ENCODE data around the gene ERI3. TPM values are rescaled to one million over a fixed set of nuclear protein-coding genes. Genes with fewer than 3 reads are reported as not detected.

Gene ERI3
- total RNA-seq, 1 experiment from 2014 or later, result 74.7 TPM

DNA sequence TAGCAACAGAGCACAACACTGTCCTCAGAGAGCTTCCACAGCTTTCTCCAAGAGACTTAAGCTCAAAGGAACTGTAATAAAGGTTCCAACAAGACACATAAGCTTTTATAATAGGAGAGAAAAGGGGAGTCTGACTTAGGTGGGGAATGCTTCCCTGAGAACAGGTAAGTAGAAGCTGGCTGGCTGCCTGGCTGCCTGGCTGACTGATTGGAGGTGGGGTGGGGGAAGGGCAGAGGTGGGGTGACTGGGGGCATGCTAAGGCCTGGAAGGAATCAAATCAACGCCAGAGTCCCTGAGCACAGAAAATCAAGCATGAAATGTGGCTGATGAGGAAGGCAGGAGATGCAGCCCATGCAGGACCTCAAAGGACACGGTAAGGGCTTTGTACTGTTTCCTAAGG lies 96.0 kb downstream of the ERI3 start (continued):
- TF ChIP-seq, protein P1, sequence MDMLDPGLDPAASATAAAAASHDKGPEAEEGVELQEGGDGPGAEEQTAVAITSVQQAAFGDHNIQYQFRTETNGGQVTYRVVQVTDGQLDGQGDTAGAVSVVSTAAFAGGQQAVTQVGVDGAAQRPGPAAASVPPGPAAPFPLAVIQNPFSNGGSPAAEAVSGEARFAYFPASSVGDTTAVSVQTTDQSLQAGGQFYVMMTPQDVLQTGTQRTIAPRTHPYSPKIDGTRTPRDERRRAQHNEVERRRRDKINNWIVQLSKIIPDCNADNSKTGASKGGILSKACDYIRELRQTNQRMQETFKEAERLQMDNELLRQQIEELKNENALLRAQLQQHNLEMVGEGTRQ (CRISPR knock-in tag; IDR thresholded peaks at IDR 0.05), result no peak
- TF ChIP-seq, protein P2, sequence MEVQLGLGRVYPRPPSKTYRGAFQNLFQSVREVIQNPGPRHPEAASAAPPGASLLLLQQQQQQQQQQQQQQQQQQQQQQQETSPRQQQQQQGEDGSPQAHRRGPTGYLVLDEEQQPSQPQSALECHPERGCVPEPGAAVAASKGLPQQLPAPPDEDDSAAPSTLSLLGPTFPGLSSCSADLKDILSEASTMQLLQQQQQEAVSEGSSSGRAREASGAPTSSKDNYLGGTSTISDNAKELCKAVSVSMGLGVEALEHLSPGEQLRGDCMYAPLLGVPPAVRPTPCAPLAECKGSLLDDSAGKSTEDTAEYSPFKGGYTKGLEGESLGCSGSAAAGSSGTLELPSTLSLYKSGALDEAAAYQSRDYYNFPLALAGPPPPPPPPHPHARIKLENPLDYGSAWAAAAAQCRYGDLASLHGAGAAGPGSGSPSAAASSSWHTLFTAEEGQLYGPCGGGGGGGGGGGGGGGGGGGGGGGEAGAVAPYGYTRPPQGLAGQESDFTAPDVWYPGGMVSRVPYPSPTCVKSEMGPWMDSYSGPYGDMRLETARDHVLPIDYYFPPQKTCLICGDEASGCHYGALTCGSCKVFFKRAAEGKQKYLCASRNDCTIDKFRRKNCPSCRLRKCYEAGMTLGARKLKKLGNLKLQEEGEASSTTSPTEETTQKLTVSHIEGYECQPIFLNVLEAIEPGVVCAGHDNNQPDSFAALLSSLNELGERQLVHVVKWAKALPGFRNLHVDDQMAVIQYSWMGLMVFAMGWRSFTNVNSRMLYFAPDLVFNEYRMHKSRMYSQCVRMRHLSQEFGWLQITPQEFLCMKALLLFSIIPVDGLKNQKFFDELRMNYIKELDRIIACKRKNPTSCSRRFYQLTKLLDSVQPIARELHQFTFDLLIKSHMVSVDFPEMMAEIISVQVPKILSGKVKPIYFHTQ (CRISPR knock-in tag; IDR thresholded peaks at IDR 0.05), result no peak
- TF ChIP-seq MYBL2 (CRISPR knock-in tag; IDR thresholded peaks at IDR 0.05) (no peak), TP53 (CRISPR knock-in tag; IDR thresholded peaks at IDR 0.05) (no peak), RELA (CRISPR knock-in tag; IDR thresholded peaks at IDR 0.05; ENCODE audit: borderline replicate concordance) (no peak), ZNF317 (CRISPR knock-in tag; IDR thresholded peaks at IDR 0.05; ENCODE audit: borderline replicate concordance, low read depth) (no peak), OVOL2 (CRISPR knock-in tag; IDR thresholded peaks at IDR 0.05; ENCODE audit: borderline replicate concordance) (no peak), FOXP1 (CRISPR knock-in tag; IDR thresholded peaks at IDR 0.05; ENCODE audit: borderline replicate concordance) (no peak)

DNA sequence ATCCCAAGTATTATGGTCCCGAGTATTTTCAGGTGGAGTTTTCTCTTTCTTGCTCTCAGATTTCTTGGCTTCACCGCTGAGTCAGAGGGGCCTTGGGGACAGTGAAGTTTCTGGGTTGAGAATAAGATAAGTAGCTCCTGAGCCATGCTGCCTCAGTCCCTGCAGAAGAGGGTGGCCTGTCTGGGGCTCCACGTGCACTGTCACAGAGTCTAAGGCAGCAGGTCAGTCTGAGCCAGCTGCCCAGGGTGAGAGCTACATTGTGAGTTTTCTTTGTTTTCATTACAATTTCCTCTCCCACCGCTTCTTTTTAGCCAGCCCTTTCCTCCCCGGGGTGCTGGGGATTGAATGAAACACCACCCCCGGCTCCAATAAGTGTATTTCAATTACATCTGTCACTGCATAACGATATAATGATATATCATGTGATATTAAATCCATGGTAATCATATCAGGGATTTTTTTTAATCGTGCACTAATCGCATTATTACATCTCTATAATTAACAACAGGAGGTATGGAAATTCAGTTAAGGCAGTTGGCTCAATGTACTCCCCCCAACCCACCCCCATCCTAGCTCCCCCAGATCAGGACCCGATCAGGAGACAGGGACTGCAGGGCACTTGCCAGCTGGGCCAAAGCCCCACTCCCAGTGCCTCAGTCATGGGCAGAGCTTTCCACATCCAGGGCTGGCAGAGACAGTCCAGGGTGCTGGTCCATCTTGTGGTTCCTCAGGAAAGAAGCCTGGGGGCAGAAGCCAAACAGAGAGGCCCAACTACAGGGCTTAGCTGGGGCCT lies 98.1 kb downstream of the ERI3 start:
- DNase-seq (ENCODE audit: low spot score), result no peak
- ChIA-PET CTCF (interaction anchor here (0.9 to 1.6 kb wide), 2 partner anchors 19 to 38 kb away, joined by 4 to 8 read pairs; no protein-coding TSS in a partner anchor), POLR2A (no interaction called here)
- Mint-ChIP-seq H3K4me1 (peaks cover 28% of the 10 kb centered on the region), H3K4me3 (no peak overlapping the region), H3K36me3 (no peaks in the 10 kb centered on the region), H3K9me3 (no peaks in the 10 kb centered on the region), H3K27ac (no peak overlapping the region), H3K27me3 (ENCODE audit: low read depth) (no peaks in the 10 kb centered on the region)
- ATAC-seq, result no peak
- TF ChIP-seq, protein P3, sequence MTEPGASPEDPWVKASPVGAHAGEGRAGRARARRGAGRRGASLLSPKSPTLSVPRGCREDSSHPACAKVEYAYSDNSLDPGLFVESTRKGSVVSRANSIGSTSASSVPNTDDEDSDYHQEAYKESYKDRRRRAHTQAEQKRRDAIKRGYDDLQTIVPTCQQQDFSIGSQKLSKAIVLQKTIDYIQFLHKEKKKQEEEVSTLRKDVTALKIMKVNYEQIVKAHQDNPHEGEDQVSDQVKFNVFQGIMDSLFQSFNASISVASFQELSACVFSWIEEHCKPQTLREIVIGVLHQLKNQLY (CRISPR knock-in tag; IDR thresholded peaks at IDR 0.05), result no peak
- TF ChIP-seq, protein P4, sequence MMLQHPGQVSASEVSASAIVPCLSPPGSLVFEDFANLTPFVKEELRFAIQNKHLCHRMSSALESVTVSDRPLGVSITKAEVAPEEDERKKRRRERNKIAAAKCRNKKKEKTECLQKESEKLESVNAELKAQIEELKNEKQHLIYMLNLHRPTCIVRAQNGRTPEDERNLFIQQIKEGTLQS (CRISPR knock-in tag; conservative IDR thresholded peaks at IDR 0.05), result no peak
- TF ChIP-seq JAZF1 (CRISPR knock-in tag; IDR thresholded peaks at IDR 0.05) (no peak), CREB1 (CRISPR knock-in tag; IDR thresholded peaks at IDR 0.05) (no peak), SOX15 (CRISPR knock-in tag; IDR thresholded peaks at IDR 0.05) (no peak), IRF2 (CRISPR knock-in tag; IDR thresholded peaks at IDR 0.05; ENCODE audit: borderline replicate concordance, low read depth) (no peak), ZNF138 (CRISPR knock-in tag; conservative IDR thresholded peaks at IDR 0.05) (no peak), ESRRA (CRISPR knock-in tag; IDR thresholded peaks at IDR 0.05; ENCODE audit: borderline replicate concordance) (no peak)
- TF ChIP-seq, protein P5, sequence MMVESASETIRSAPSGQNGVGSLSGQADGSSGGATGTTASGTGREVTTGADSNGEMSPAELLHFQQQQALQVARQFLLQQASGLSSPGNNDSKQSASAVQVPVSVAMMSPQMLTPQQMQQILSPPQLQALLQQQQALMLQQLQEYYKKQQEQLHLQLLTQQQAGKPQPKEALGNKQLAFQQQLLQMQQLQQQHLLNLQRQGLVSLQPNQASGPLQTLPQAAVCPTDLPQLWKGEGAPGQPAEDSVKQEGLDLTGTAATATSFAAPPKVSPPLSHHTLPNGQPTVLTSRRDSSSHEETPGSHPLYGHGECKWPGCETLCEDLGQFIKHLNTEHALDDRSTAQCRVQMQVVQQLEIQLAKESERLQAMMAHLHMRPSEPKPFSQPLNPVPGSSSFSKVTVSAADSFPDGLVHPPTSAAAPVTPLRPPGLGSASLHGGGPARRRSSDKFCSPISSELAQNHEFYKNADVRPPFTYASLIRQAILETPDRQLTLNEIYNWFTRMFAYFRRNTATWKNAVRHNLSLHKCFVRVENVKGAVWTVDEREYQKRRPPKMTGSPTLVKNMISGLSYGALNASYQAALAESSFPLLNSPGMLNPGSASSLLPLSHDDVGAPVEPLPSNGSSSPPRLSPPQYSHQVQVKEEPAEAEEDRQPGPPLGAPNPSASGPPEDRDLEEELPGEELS (CRISPR knock-in tag; IDR thresholded peaks at IDR 0.05), result no peak
- TF ChIP-seq, protein P6, sequence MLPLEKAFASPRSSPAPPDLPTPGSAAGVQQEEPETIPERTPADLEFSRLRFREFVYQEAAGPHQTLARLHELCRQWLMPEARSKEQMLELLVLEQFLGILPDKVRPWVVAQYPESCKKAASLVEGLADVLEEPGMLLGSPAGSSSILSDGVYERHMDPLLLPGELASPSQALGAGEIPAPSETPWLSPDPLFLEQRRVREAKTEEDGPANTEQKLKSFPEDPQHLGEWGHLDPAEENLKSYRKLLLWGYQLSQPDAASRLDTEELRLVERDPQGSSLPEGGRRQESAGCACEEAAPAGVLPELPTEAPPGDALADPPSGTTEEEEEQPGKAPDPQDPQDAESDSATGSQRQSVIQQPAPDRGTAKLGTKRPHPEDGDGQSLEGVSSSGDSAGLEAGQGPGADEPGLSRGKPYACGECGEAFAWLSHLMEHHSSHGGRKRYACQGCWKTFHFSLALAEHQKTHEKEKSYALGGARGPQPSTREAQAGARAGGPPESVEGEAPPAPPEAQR (CRISPR knock-in tag; IDR thresholded peaks at IDR 0.05), result no peak
- TF ChIP-seq, protein P7, sequence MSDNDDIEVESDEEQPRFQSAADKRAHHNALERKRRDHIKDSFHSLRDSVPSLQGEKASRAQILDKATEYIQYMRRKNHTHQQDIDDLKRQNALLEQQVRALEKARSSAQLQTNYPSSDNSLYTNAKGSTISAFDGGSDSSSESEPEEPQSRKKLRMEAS (CRISPR knock-in tag; IDR thresholded peaks at IDR 0.05), result no peak
- TF ChIP-seq, protein P8, sequence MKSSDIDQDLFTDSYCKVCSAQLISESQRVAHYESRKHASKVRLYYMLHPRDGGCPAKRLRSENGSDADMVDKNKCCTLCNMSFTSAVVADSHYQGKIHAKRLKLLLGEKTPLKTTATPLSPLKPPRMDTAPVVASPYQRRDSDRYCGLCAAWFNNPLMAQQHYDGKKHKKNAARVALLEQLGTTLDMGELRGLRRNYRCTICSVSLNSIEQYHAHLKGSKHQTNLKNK (CRISPR knock-in tag; IDR thresholded peaks at IDR 0.05), result no peak
- TF ChIP-seq, protein P9, sequence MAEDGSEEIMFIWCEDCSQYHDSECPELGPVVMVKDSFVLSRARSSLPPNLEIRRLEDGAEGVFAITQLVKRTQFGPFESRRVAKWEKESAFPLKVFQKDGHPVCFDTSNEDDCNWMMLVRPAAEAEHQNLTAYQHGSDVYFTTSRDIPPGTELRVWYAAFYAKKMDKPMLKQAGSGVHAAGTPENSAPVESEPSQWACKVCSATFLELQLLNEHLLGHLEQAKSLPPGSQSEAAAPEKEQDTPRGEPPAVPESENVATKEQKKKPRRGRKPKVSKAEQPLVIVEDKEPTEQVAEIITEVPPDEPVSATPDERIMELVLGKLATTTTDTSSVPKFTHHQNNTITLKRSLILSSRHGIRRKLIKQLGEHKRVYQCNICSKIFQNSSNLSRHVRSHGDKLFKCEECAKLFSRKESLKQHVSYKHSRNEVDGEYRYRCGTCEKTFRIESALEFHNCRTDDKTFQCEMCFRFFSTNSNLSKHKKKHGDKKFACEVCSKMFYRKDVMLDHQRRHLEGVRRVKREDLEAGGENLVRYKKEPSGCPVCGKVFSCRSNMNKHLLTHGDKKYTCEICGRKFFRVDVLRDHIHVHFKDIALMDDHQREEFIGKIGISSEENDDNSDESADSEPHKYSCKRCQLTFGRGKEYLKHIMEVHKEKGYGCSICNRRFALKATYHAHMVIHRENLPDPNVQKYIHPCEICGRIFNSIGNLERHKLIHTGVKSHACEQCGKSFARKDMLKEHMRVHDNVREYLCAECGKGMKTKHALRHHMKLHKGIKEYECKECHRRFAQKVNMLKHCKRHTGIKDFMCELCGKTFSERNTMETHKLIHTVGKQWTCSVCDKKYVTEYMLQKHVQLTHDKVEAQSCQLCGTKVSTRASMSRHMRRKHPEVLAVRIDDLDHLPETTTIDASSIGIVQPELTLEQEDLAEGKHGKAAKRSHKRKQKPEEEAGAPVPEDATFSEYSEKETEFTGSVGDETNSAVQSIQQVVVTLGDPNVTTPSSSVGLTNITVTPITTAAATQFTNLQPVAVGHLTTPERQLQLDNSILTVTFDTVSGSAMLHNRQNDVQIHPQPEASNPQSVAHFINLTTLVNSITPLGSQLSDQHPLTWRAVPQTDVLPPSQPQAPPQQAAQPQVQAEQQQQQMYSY (CRISPR knock-in tag; IDR thresholded peaks at IDR 0.05), result no peak

All from WTC11 (cell line).